Endothelial cell of umbilical vein (primary cell): ENCODE measurements around the gene TAS2R38. TPM values are rescaled to one million over a fixed set of nuclear protein-coding genes. Genes with fewer than 3 reads are reported as not detected.
"Not testable (repeated sequence)": the region's sequence is repeated elsewhere in the genome, so short reads cannot be mapped to it uniquely, and the experiment has no call there.

Source experiments
- BruUV-seq: library from RNA; stranded (reverse); fragments of 400-500 nt; replicated peaks from 2 replicates; lab custom pipeline; 2021; lab: Mats Ljungman, UMichigan
- CTCF ChIA-PET: fragments of 300-600, 350-600 bp; sonication (Branson Sonifier 250); formaldehyde crosslinking; loops from one replicate; lab custom pipeline; 2021; ENCODE audit warnings: antibody characterized with exemption, inconsistent platforms; lab: Charles Lee
- POLR2A ChIA-PET: fragments of 300-600, 350-600 bp; sonication (Branson Sonifier 250); formaldehyde crosslinking; loops from one replicate; lab custom pipeline; 2021; ENCODE audit warnings: antibody characterized with exemption, inconsistent platforms; lab: Charles Lee
- DNase-seq: peaks from one replicate; pipeline ENCODE4 v3.0.0-alpha.2; 2011; ENCODE audit warnings: low read depth, low spot score
- FAIRE-seq: peaks from 2 replicates; lab custom pipeline; 2011; peaks lifted over from hg19 to GRCh38; lab: Jason Lieb, UNC
- H2AFZ ChIP-seq: 2 replicates; pipeline ENCODE4 v1.6.0; 2012; ENCODE audit warnings: low read depth, low read length, control low read depth, inconsistent platforms
- H3K27ac ChIP-seq: 2 replicates; pipeline ENCODE4 v1.5.1; 2011; ENCODE audit warnings: low read depth, mild to moderate bottlenecking, control low read depth, low read length, moderate library complexity; ENCODE audit not compliant: insufficient read depth
- H3K27me3 ChIP-seq, 2 experiments: 2 replicates each; pipeline versions ENCODE4 v1.6.0 to v1.6.1; 2011; ENCODE audit warnings: low read length in 2 of 2, mixed read lengths in 1 of 2; ENCODE audit not compliant: control insufficient read depth in 2 of 2, insufficient read depth in 2 of 2
- H3K36me3 ChIP-seq, 2 experiments: 2 replicates in 1 of 2; 3 replicates in 1 of 2; pipeline ENCODE4 v1.5.1; 2011; ENCODE audit warnings: low read length in 2 of 2, mild to moderate bottlenecking in 1 of 2, moderate library complexity in 1 of 2; ENCODE audit not compliant: control insufficient read depth in 2 of 2, insufficient read depth in 2 of 2; ENCODE audit errors: extremely low read depth in 1 of 2
- H3K4me1 ChIP-seq: 3 replicates; pipeline ENCODE4 v1.5.1; 2011; ENCODE audit warnings: mild to moderate bottlenecking, low read length; ENCODE audit not compliant: control insufficient read depth, insufficient read depth; ENCODE audit errors: extremely low read depth
- H3K4me2 ChIP-seq: 2 replicates; pipeline ENCODE4 v1.6.1; 2011; ENCODE audit warnings: low read length, control low read depth, mixed read lengths; ENCODE audit not compliant: insufficient read depth
- H3K4me3 ChIP-seq, 3 experiments: fragments of 200-600 bp in 1 of 3; sonication (generic), shearing (Covaris generic) in 1 of 3; replicated peaks in 1 of 3; 2 replicates each; pipeline ENCODE4 v1.5.1; 2011 to 2016; ENCODE audit warnings: control low read depth in 3 of 3, low read length in 3 of 3, mild to moderate bottlenecking in 2 of 3, inconsistent platforms in 1 of 3, low read depth in 1 of 3, moderate library complexity in 1 of 3; ENCODE audit not compliant: insufficient read depth in 1 of 3
- H3K79me2 ChIP-seq: 2 replicates; pipeline ENCODE4 v1.6.0; 2012; ENCODE audit warnings: low read length, inconsistent platforms; ENCODE audit not compliant: control insufficient read depth, insufficient read depth
- H3K9ac ChIP-seq: replicated peaks from 2 replicates; pipeline ENCODE3; 2011; ENCODE audit warnings: low read length, control low read depth; ENCODE audit not compliant: insufficient read depth; ENCODE audit errors: extremely low read depth
- H3K9me1 ChIP-seq: replicated peaks from 3 replicates; pipeline ENCODE4 v1.6.0; 2011; ENCODE audit warnings: mild to moderate bottlenecking, low read length; ENCODE audit not compliant: control insufficient read depth, insufficient read depth; ENCODE audit errors: extremely low read depth
- H3K9me3 ChIP-seq: replicated peaks from 2 replicates; pipeline ENCODE4 v1.5.1; 2012; ENCODE audit warnings: low read length, inconsistent platforms; ENCODE audit not compliant: control insufficient read depth, insufficient read depth
- H4K20me1 ChIP-seq: replicated peaks from 2 replicates; pipeline ENCODE3; 2011; ENCODE audit warnings: mild to moderate bottlenecking, low read length; ENCODE audit not compliant: control insufficient read depth, insufficient read depth; ENCODE audit errors: extremely low read depth
- CTCF ChIP-seq, 2 donors: IDR thresholded peaks; 1 replicate in 1 of 2; 2 replicates in 1 of 2; pipeline ENCODE4 v1.5.1; 2011; ENCODE audit warnings: low read length in 2 of 2, mild to moderate bottlenecking in 2 of 2, moderate library complexity in 2 of 2, control low read depth in 1 of 2, inconsistent platforms in 1 of 2, low read depth in 1 of 2; ENCODE audit not compliant: insufficient read depth in 1 of 2; ENCODE audit errors: extremely low read depth in 1 of 2
- EZH2 ChIP-seq: IDR thresholded peaks from 2 replicates; pipeline ENCODE4 v1.6.1; 2012; ENCODE audit warnings: borderline replicate concordance, low read depth, mild to moderate bottlenecking, moderate library complexity, low read length, inconsistent platforms; ENCODE audit not compliant: severe bottlenecking
- FOS ChIP-seq: IDR thresholded peaks from 2 replicates; pipeline ENCODE4 v1.6.1; 2011; ENCODE audit warnings: mild to moderate bottlenecking, low read length, moderate library complexity, borderline replicate concordance; ENCODE audit not compliant: insufficient read depth
- GATA2 ChIP-seq: IDR thresholded peaks from 2 replicates; pipeline ENCODE4 v1.7.0; 2011; ENCODE audit warnings: low read depth, mild to moderate bottlenecking, moderate library complexity, mixed read lengths, low read length; ENCODE audit not compliant: insufficient read length, insufficient read depth
- JUN ChIP-seq: IDR thresholded peaks from 2 replicates; pipeline ENCODE4 v1.6.1; 2011; ENCODE audit warnings: borderline replicate concordance, low read depth; ENCODE audit not compliant: insufficient read length, insufficient read depth
- MAX ChIP-seq: IDR thresholded peaks from 2 replicates; pipeline ENCODE4 v1.6.1; 2011; ENCODE audit not compliant: insufficient read depth, insufficient read length
- MYC ChIP-seq: IDR thresholded peaks from one replicate; pipeline ENCODE4 v1.6.1; 2011; ENCODE audit warnings: mild to moderate bottlenecking, low read depth, low read length
- POLR2A ChIP-seq: IDR thresholded peaks from 2 replicates; pipeline ENCODE4 v1.6.1; 2012; ENCODE audit warnings: low read depth, mild to moderate bottlenecking, control low read depth, low read length
- POLR2AphosphoS5 ChIP-seq: IDR thresholded peaks from 2 replicates; pipeline ENCODE4 v1.6.1; 2012; ENCODE audit warnings: low read depth, mild to moderate bottlenecking, control low read depth, low read length, moderate library complexity; ENCODE audit not compliant: insufficient read depth
- dilution Hi-C: fragments of 300-500 bp; cut with MboI; formaldehyde crosslinking; loops from one replicate; pipeline ENCODE4 v1.15.0; 2019; ENCODE audit warnings: low sequenced_read_pairs; ENCODE audit not compliant: extremely low pct_ligation_motif_present
- intact Hi-C: fragments of 100-400 bp; cut with micrococcal nuclease; formaldehyde crosslinking; loops from one replicate; pipeline ENCODE4 v1.10.0; 2022
- polyA plus RNA-seq, 4 experiments: library from polyadenylated mRNA; depleted of rRNA in 3 of 4; stranded (reverse) in 3 of 4; unstranded in 1 of 4; fragments of >200 nt; gene quantifications; 2 replicates each; pipeline versions ENCODE4 v1.2.1 to v1.2.3, GENCODE V29; 2011 to 2012; ENCODE audit warnings: missing spikeins in 1 of 4
- total RNA-seq: library from RNA; stranded (reverse); gene quantifications from 2 replicates; pipeline ENCODE4 v1.2.3, GENCODE V29; 2021

The TAS2R38 gene
- total and polyA plus RNA-seq, 2 donors (not counting 3 experiments of a cell fraction or from before 2014, with no cell fraction given): not detected

GRCh38 chr7:141986923-141987322 lies 13.3 kb upstream of the TAS2R38 start:
- no peaks in the 10 kb centered on the region for H4K20me1 ChIP-seq
- intact Hi-C loops: no loop called here

GRCh38 chr7:141985926-141986325 lies 12.4 kb upstream of the TAS2R38 start:
- H3K4me1 ChIP-seq, H4K20me1 ChIP-seq, POLR2A ChIA-PET, H3K4me3 ChIP-seq, dilution Hi-C loops, BruUV-seq, DNase-seq, intact Hi-C loops, H2AFZ ChIP-seq, H3K9ac ChIP-seq, H3K9me3 ChIP-seq, H3K4me2 ChIP-seq, CTCF ChIA-PET, H3K79me2 ChIP-seq, FAIRE-seq, H3K9me1 ChIP-seq, H3K27me3 ChIP-seq, H3K27ac ChIP-seq, H3K36me3 ChIP-seq: not testable (repeated sequence)

More at GRCh38 chr7:141986923-141987322, 13.3 kb upstream of the TAS2R38 start:
- no peak for FAIRE-seq
- Histone ChIP-seq H3K4me1 (no peaks in the 10 kb centered on the region), H3K9ac (no peak overlapping the region), H3K27ac (no peak overlapping the region), H3K79me2 (no peaks in the 10 kb centered on the region), H3K36me3 (no peaks in the 10 kb centered on the region), H2AFZ (no peak overlapping the region), H3K4me3 (no peak overlapping the region), H3K9me3 (peaks cover 2% of the 10 kb centered on the region), H3K9me1 (no peaks in the 10 kb centered on the region), H3K27me3 (no peaks in the 10 kb centered on the region), H3K4me2 (no peak overlapping the region)
- no TSS peak for BruUV-seq
- TF ChIP-seq FOS (no peak), CTCF (IDR thresholded peaks at IDR 0.05; ENCODE audit: extremely low read depth in 1 of 2, insufficient read depth in 1 of 2, low read depth in 1 of 2, low read length in 2 of 2) (no peak), MAX (no peak), JUN (no peak), GATA2 (no peak), POLR2AphosphoS5 (no peak), MYC (no peak), EZH2 (no peak), POLR2A (no peak)
- dilution Hi-C loops: no loop called here
- DNase-seq: no peak
- CTCF ChIA-PET: no interaction called here
- POLR2A ChIA-PET: no interaction called here
